Measurements from ENCODE around the gene CTNNBIP1.

CTNNBIP1 gene

DNA sequence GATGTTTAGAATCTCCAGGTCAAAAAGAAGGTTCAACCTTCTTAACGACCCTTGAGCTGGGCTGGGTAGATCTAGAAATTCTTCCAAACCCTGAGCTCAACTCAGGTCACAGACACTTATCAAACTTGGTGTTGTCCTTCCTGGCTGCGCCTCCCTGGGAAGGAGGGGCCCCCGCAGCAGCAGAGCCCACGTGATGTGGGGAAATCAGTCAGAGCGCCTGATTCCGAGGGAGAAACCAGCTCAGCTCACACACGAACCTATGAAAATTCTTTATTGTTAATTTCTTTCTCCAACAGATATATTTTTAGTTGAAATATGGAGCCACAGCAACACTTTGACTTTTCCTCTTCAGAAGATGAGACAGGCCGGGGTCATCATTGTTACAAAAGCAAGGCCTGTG, 62.0 kb downstream of the CTNNBIP1 start:
- Histone ChIP-seq H3K4me3 (ENCODE audit: low read depth, low read length) (no peak overlapping the region), H3K36me3 (ENCODE audit: control insufficient read depth in 1 of 2, insufficient read depth in 2 of 2, low read length in 2 of 2) (peaks cover 2 to 5% of the 10 kb centered on the region in 2 experiments), H3K4ac (ENCODE audit: low read depth, low read length) (no peak overlapping the region), H3K14ac (ENCODE audit: low read length) (no peak overlapping the region), H2BK5ac (ENCODE audit: low read depth, low read length, poor library complexity) (no peak overlapping the region), H2BK12ac (ENCODE audit: low read length) (no peak overlapping the region), H3K9me3 (ENCODE audit: insufficient read depth, low read depth, low read length) (peaks cover 9% of the 10 kb centered on the region), H2AK5ac (ENCODE audit: low read length) (no peak overlapping the region), H3K27ac (ENCODE audit: low read depth, low read length) (no peak overlapping the region), H4K8ac (ENCODE audit: low read depth, low read length) (no peak overlapping the region), H3K9ac (ENCODE audit: low read length) (no peak overlapping the region), H3K27me3 (ENCODE audit: insufficient read depth, low read length) (no peaks in the 10 kb centered on the region), H3K79me1 (ENCODE audit: low read length) (no peaks in the 10 kb centered on the region), H3K4me2 (ENCODE audit: low read length) (no peak overlapping the region), H4K91ac (ENCODE audit: low read depth, low read length) (no peak overlapping the region), H4K12ac (ENCODE audit: low read depth, low read length) (no peak overlapping the region), H2AFZ (ENCODE audit: insufficient read depth, low read length, poor library complexity) (no peak overlapping the region), H3K4me1 (ENCODE audit: control insufficient read depth in 1 of 2, insufficient read depth in 2 of 2, low read length in 2 of 2) (peaks cover 0 to 6% of the 10 kb centered on the region in 2 experiments), H3K79me2 (ENCODE audit: control insufficient read depth, insufficient read depth, low read length, poor library complexity) (no peaks in the 10 kb centered on the region), H3K18ac (ENCODE audit: low read length) (no peak overlapping the region), H2BK120ac (ENCODE audit: insufficient read depth, low read length, poor library complexity) (no peak overlapping the region), H3K23ac (ENCODE audit: low read length) (no peak overlapping the region)
- DNase-seq, result no peak
- WGBS (ENCODE audit: extremely low coverage, insufficient coverage, insufficient read length), result no CpG with 5 or more reads among the region's 8 CpGs

DNA sequence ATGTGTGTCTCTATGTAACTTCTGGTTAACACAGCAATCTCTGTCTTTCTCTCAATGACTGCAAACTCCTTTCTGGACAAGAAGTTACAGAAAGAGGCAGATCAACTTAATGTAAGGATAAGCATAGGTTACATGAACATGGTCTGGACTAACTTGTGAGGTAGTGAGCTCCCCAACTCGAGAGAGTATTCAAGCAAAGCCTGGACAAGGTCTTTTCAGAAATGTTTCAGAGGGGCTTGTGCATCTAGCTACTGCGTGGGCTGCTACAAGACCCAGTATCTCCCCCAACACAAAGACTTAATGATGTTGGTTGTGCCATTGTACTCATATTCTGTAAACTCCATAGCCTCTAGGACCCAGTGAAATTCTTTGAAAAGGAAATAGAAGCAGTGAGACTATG, 62.8 kb downstream of the CTNNBIP1 start:
- Histone ChIP-seq H3K4me3 (ENCODE audit: low read depth, low read length) (no peak overlapping the region), H3K4me2 (ENCODE audit: low read length) (no peak overlapping the region), H3K79me2 (ENCODE audit: control insufficient read depth, insufficient read depth, low read length, poor library complexity) (no peaks in the 10 kb centered on the region), H3K27me3 (ENCODE audit: insufficient read depth, low read length) (no peaks in the 10 kb centered on the region), H3K14ac (ENCODE audit: low read length) (no peak overlapping the region), H3K79me1 (ENCODE audit: low read length) (no peaks in the 10 kb centered on the region), H2AK5ac (ENCODE audit: low read length) (no peak overlapping the region), H2BK120ac (ENCODE audit: insufficient read depth, low read length, poor library complexity) (no peak overlapping the region), H4K12ac (ENCODE audit: low read depth, low read length) (no peak overlapping the region), H3K27ac (ENCODE audit: low read depth, low read length) (no peak overlapping the region), H3K36me3 (ENCODE audit: control insufficient read depth in 1 of 2, insufficient read depth in 2 of 2, low read length in 2 of 2) (peaks cover 2 to 5% of the 10 kb centered on the region in 2 experiments), H3K9ac (ENCODE audit: low read length) (no peak overlapping the region), H3K18ac (ENCODE audit: low read length) (no peak overlapping the region), H4K8ac (ENCODE audit: low read depth, low read length) (no peak overlapping the region), H2BK5ac (ENCODE audit: low read depth, low read length, poor library complexity) (no peak overlapping the region), H3K23ac (ENCODE audit: low read length) (no peak overlapping the region), H3K4ac (ENCODE audit: low read depth, low read length) (no peak overlapping the region), H2BK12ac (ENCODE audit: low read length) (no peak overlapping the region), H4K91ac (ENCODE audit: low read depth, low read length) (no peak overlapping the region), H3K9me3 (ENCODE audit: insufficient read depth, low read depth, low read length) (peaks cover 9% of the 10 kb centered on the region), H2AFZ (ENCODE audit: insufficient read depth, low read length, poor library complexity) (no peak overlapping the region), H3K4me1 (ENCODE audit: control insufficient read depth in 1 of 2, insufficient read depth in 2 of 2, low read length in 2 of 2) (peaks cover 0 to 6% of the 10 kb centered on the region in 2 experiments)
- no CpG with 5 or more reads among the region's 2 CpGs for WGBS (ENCODE audit: extremely low coverage, insufficient coverage, insufficient read length)
- no peak for DNase-seq

DNA sequence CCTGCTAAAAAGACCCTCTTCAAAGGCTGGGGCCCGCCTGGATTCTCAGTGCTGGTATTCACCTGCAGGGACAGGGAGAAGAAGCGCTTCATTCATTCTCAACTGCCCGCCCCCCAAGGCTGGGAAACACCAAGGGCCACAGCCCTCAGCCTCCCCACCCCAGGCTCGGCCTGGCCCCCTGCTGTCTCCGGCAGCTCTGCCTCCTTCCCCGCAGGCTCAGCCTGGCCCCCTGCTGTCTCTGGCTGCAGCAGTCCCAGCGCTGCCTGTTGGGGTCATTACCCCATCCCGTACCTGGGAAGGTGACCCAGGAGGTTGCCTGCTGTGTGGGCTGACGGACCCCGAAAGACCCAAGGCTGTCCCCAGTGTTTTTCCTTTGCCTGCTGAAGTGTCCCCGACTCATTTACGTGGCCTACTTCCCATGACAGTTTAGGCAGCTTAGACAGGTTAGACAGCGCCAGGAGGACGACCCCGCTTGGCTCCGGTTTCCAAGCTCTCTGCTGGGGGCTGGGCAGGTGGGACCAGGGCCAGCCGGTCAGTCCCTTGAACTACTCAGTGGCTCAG, 63.4 kb downstream of the CTNNBIP1 start:
- Histone ChIP-seq H3K4me3 (ENCODE audit: low read depth, low read length) (no peak overlapping the region), H4K12ac (ENCODE audit: low read depth, low read length) (no peak overlapping the region), H4K91ac (ENCODE audit: low read depth, low read length) (no peak overlapping the region), H3K27ac (ENCODE audit: low read depth, low read length) (no peak overlapping the region), H3K4me1 (ENCODE audit: control insufficient read depth in 1 of 2, insufficient read depth in 2 of 2, low read length in 2 of 2) (peaks cover 0 to 6% of the 10 kb centered on the region in 2 experiments), H2BK120ac (ENCODE audit: insufficient read depth, low read length, poor library complexity) (no peak overlapping the region), H2BK12ac (ENCODE audit: low read length) (no peak overlapping the region), H3K4me2 (ENCODE audit: low read length) (no peak overlapping the region), H3K23ac (ENCODE audit: low read length) (no peak overlapping the region), H3K18ac (ENCODE audit: low read length) (no peak overlapping the region), H3K36me3 (ENCODE audit: control insufficient read depth in 1 of 2, insufficient read depth in 2 of 2, low read length in 2 of 2) (peaks cover 2 to 5% of the 10 kb centered on the region in 2 experiments), H3K79me2 (ENCODE audit: control insufficient read depth, insufficient read depth, low read length, poor library complexity) (no peaks in the 10 kb centered on the region), H3K9me3 (ENCODE audit: insufficient read depth, low read depth, low read length) (peaks cover 9% of the 10 kb centered on the region), H3K4ac (ENCODE audit: low read depth, low read length) (no peak overlapping the region), H4K8ac (ENCODE audit: low read depth, low read length) (no peak overlapping the region), H3K79me1 (ENCODE audit: low read length) (no peaks in the 10 kb centered on the region), H3K14ac (ENCODE audit: low read length) (no peak overlapping the region), H3K27me3 (ENCODE audit: insufficient read depth, low read length) (no peaks in the 10 kb centered on the region), H2AFZ (ENCODE audit: insufficient read depth, low read length, poor library complexity) (no peak overlapping the region), H2BK5ac (ENCODE audit: low read depth, low read length, poor library complexity) (no peak overlapping the region), H2AK5ac (ENCODE audit: low read length) (no peak overlapping the region), H3K9ac (ENCODE audit: low read length) (no peak overlapping the region)
- WGBS (ENCODE audit: extremely low coverage, insufficient coverage, insufficient read length), result no CpG with 5 or more reads among the region's 17 CpGs
- no peak for DNase-seq

DNA sequence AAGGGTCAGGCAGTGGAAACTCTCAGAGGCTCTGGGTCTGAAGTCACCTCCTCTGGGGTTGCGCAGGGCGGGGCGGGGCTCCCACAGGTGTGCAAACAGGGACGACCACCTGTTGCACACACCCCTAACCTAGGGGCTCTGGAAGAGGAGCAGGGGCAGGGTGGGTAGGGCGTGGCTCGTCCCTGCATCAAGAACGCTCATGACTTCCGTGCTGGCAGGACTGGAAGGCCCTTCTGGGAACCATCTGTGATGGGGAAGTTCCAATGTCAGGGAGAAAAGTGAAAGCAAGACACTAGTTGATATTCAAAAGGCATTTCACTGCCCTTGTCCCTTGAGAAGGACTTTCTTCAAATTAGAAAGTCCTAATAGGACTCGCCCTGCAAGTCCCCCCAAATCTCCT, 64.2 kb downstream of the CTNNBIP1 start:
- H2BK12ac ChIP-seq (ENCODE audit: low read length), result no peak overlapping the region
- no peak overlapping the region for H2AK5ac ChIP-seq (ENCODE audit: low read length)
- H2BK120ac ChIP-seq (ENCODE audit: insufficient read depth, low read length, poor library complexity), result no peak overlapping the region
- H3K27ac ChIP-seq (ENCODE audit: low read depth, low read length), result no peak overlapping the region
- peaks cover 0 to 4% of the 10 kb centered on the region in 2 experiments for H3K4me1 ChIP-seq (ENCODE audit: control insufficient read depth in 1 of 2, insufficient read depth in 2 of 2, low read length in 2 of 2)
- no peak overlapping the region for H3K18ac ChIP-seq (ENCODE audit: low read length)
- H3K9me3 ChIP-seq (ENCODE audit: insufficient read depth, low read depth, low read length), result peaks cover 9% of the 10 kb centered on the region
- H3K36me3 ChIP-seq (ENCODE audit: control insufficient read depth in 1 of 2, insufficient read depth in 2 of 2, low read length in 2 of 2), result peaks cover 2 to 5% of the 10 kb centered on the region in 2 experiments
- H3K4me2 ChIP-seq (ENCODE audit: low read length), result no peak overlapping the region
- WGBS (ENCODE audit: extremely low coverage, insufficient coverage, insufficient read length), result no CpG with 5 or more reads among the region's 9 CpGs
- no peak overlapping the region for H2AFZ ChIP-seq (ENCODE audit: insufficient read depth, low read length, poor library complexity)
- H3K14ac ChIP-seq (ENCODE audit: low read length), result no peak overlapping the region
- H3K79me1 ChIP-seq (ENCODE audit: low read length), result no peaks in the 10 kb centered on the region
- no peaks in the 10 kb centered on the region for H3K79me2 ChIP-seq (ENCODE audit: control insufficient read depth, insufficient read depth, low read length, poor library complexity)
- H3K23ac ChIP-seq (ENCODE audit: low read length), result no peak overlapping the region
- no peak overlapping the region for H3K9ac ChIP-seq (ENCODE audit: low read length)
- H3K4ac ChIP-seq (ENCODE audit: low read depth, low read length), result no peak overlapping the region
- H2BK5ac ChIP-seq (ENCODE audit: low read depth, low read length, poor library complexity), result no peak overlapping the region
- no peak for DNase-seq
- H4K12ac ChIP-seq (ENCODE audit: low read depth, low read length), result no peak overlapping the region
- H3K27me3 ChIP-seq (ENCODE audit: insufficient read depth, low read length), result no peaks in the 10 kb centered on the region
- H4K8ac ChIP-seq (ENCODE audit: low read depth, low read length), result no peak overlapping the region
- H4K91ac ChIP-seq (ENCODE audit: low read depth, low read length), result no peak overlapping the region
- H3K4me3 ChIP-seq (ENCODE audit: low read depth, low read length), result no peak overlapping the region
